ENCODE results near the gene CEACAM16. TPM values are rescaled to one million over a fixed set of nuclear protein-coding genes. Genes with fewer than 3 reads are reported as not detected.

Gene CEACAM16
- total and polyA plus RNA-seq, 9 of the 15 experiments (the other 6 are each of a cell fraction or from before 2014, with no cell fraction given) = not detected

GRCh38 chr19:44689290-44690130, 9.4 kb upstream of the CEACAM16 start (continued):
- TF ChIP-seq HSF4 (CRISPR knock-in tag; IDR thresholded peaks at IDR 0.05; ENCODE audit: borderline replicate concordance) = no peak
- no peak for TF ChIP-seq ZNF695 (CRISPR knock-in tag; IDR thresholded peaks at IDR 0.05)
- no peak for TF ChIP-seq RBM15 (IDR thresholded peaks at IDR 0.05; ENCODE audit: insufficient read depth, low read length)
- no peak for TF ChIP-seq ZNF263 (CRISPR knock-in tag; IDR thresholded peaks at IDR 0.05; ENCODE audit: borderline replicate concordance)
- TF ChIP-seq ARID2 (IDR thresholded peaks at IDR 0.05) = peak; percentile 69
- no peak for TF ChIP-seq CREB1 (IDR thresholded peaks at IDR 0.05)
- no peak for TF ChIP-seq CREB1 (CRISPR knock-in tag; IDR thresholded peaks at IDR 0.05)
- TF ChIP-seq GATAD2A (IDR thresholded peaks at IDR 0.05) = no peak
- peak; percentile 34; the same call in 1 of the 2 replicates for TF ChIP-seq CREM (IDR thresholded peaks at IDR 0.05; ENCODE audit: low read depth)
- no peak for TF ChIP-seq PRMT5 (CRISPR knock-in tag; IDR thresholded peaks at IDR 0.05)
- TF ChIP-seq SIN3B (IDR thresholded peaks at IDR 0.05; ENCODE audit: low read depth) = no peak
- TF ChIP-seq ZNF76 (CRISPR knock-in tag; IDR thresholded peaks at IDR 0.05; ENCODE audit: borderline replicate concordance) = no peak
- peak; percentile 42 for TF ChIP-seq VEZF1 (CRISPR knock-in tag; IDR thresholded peaks at IDR 0.05)
- TF ChIP-seq FIP1L1 (IDR thresholded peaks at IDR 0.05; ENCODE audit: low read depth, low read length, poor library complexity, severe bottlenecking) = no peak
- no peak for TF ChIP-seq CUX1 (CRISPR knock-in tag; IDR thresholded peaks at IDR 0.05)
- TF ChIP-seq ETV1 (tag; conservative IDR thresholded peaks at IDR 0.05; ENCODE audit: low read depth) = no peak
- no peak for TF ChIP-seq RCOR1 (IDR thresholded peaks at IDR 0.05; ENCODE audit: borderline replicate concordance in 1 of 2, low read depth in 2 of 2, low read length in 2 of 2)
- no peak for TF ChIP-seq RFX1 (IDR thresholded peaks at IDR 0.05)
- TF ChIP-seq CBFA2T2 (conservative IDR thresholded peaks at IDR 0.05) = no peak
- no peak for TF ChIP-seq NCOA1 (IDR thresholded peaks at IDR 0.05; ENCODE audit: low read depth)
- no peak for TF ChIP-seq MEF2A (IDR thresholded peaks at IDR 0.05; ENCODE audit: control insufficient read depth, low read depth, low read length)
- TF ChIP-seq TEAD2 (tag; IDR thresholded peaks at IDR 0.05) = no peak
